Fibroblast of pulmonary artery (primary cell): Measurements from ENCODE around the gene NKD2.

Experiments used
- DNase-seq: peaks from one replicate; pipeline ENCODE4 v3.0.0-alpha.2; 2010; ENCODE audit warnings: low read depth
- H3K4me3 ChIP-seq: replicated peaks from 2 replicates; pipeline ENCODE4 v1.5.1; 2011; ENCODE audit warnings: low read depth, mild to moderate bottlenecking, control low read depth, low read length, moderate library complexity
- CTCF ChIP-seq: IDR thresholded peaks from 2 replicates; pipeline ENCODE4 v1.5.1; 2011; ENCODE audit warnings: mild to moderate bottlenecking, control low read depth, low read length, inconsistent platforms; ENCODE audit errors: missing control alignments

NKD2 gene

DNA sequence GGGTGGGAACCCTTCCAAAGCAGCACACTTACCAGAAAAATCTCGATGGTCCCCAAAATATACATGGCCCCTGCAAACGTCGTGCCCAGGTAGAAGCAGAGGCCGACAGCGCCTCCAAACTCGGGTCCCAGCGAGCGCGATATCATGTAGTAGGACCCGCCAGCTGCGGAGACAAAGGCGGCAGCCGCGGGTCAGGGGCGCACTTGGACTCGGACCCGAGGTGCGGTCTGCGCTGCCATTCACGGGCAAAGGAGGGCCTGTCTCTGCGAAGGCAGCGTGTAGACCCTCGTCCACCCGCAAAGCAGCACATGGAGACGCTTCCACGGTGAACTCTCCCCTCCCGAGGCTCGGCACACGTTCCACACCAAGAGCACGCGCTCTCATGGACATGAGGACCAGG, 78.3 kb downstream of the NKD2 start:
- no peak overlapping the region for H3K4me3 ChIP-seq
- DNase-seq: no peak
- no peak for TF ChIP-seq CTCF

DNA sequence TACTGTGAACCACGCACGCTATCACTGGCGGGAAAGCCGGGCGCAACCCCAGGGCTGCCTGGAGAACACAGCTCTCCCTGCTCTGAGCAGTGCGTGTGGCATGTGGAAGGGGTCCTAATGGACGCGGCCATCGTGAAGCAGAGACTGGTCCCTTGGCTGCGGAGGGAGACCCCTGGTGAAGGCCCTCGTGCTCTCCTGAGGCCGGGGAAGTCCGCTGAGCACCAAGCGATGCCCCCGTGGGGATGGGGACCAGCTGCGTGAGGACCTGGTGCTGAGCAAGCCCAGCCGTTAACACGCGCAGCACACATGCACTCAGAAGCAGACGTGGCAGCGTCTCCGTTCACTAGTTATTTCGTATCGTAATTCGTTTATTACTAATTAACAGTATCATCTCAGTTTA, 78.8 kb downstream of the NKD2 start:
- no peak for TF ChIP-seq CTCF
- DNase-seq: no peak
- no peak overlapping the region for H3K4me3 ChIP-seq

DNA sequence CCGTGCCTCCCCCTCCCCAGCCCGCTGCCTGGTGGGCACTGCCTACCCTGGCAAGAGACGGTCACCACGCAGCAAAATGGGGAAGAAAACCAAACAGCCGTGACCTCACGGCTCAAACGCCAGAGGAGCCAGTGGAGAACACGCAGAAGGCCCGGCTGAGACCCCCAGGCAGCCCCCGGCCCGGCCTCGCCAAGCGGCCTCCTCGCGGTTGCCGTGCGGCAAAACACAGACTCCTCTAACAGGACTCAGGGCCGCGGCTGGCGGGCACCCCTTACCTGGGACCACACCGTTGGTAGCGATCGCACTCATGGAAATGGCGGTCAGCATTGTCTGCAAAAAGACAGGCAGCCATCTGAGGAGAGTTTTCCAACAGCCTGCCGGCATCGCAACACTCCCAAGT, 79.4 kb downstream of the NKD2 start:
- no peak for DNase-seq
- H3K4me3 ChIP-seq: no peak overlapping the region
- TF ChIP-seq CTCF: no peak
